A673 (cell line): Measurements from ENCODE around the gene CAMK2A. TPM values are rescaled to one million over a fixed set of nuclear protein-coding genes. Genes with fewer than 3 reads are reported as not detected.
"Not testable (repeated sequence)": the region's sequence is repeated elsewhere in the genome, so short reads cannot be mapped to it uniquely, and the experiment has no call there.

Experiments
- BruUV-seq: library from RNA; stranded (reverse); fragments of 400-500 nt; replicated peaks from 2 replicates; lab custom pipeline; 2021; lab: Mats Ljungman, UMichigan
- CTCF ChIA-PET: fragments of 300-600 bp; sonication (Branson Sonifier 250); formaldehyde crosslinking; loops from one replicate; lab custom pipeline; 2022; ENCODE audit warnings: antibody characterized with exemption; lab: Charles Lee
- POLR2A ChIA-PET: fragments of 300-600 bp; sonication (Branson Sonifier 250); formaldehyde crosslinking; loops from one replicate; lab custom pipeline; 2022; ENCODE audit warnings: antibody characterized with exemption; ENCODE audit not compliant: low non-redundant PET; lab: Charles Lee
- DNase-seq: peaks from one replicate; pipeline ENCODE4 v3.0.0-alpha.2; 2015; ENCODE audit warnings: low spot score
- H3K27ac ChIP-seq: fragments of 200-600 bp; sonication (generic); 2 replicates; pipeline ENCODE4 v1.5.1; 2016; ENCODE audit warnings: mixed run types, low read depth, mild to moderate bottlenecking, mixed read lengths, antibody characterized with exemption, low read length; ENCODE audit not compliant: poor library complexity, severe bottlenecking
- H3K27me3 ChIP-seq: fragments of 200-600 bp; sonication (generic); replicated peaks from 2 replicates; pipeline ENCODE4 v1.6.1; 2017; ENCODE audit warnings: mixed run types, low read depth, mild to moderate bottlenecking, mixed read lengths, antibody characterized with exemption, low read length; ENCODE audit not compliant: insufficient read depth, poor library complexity
- H3K36me3 ChIP-seq: fragments of 200-600 bp; sonication (generic); 2 replicates; pipeline ENCODE4 v1.6.1; 2016; ENCODE audit warnings: mixed run types, mild to moderate bottlenecking, mixed read lengths, antibody characterized with exemption, low read length; ENCODE audit not compliant: insufficient read depth, poor library complexity, severe bottlenecking
- H3K4me1 ChIP-seq: fragments of 200-600 bp; sonication (generic); 2 replicates; pipeline ENCODE4 v1.6.1; 2017; ENCODE audit warnings: mixed run types, mild to moderate bottlenecking, mixed read lengths, antibody characterized with exemption, low read length; ENCODE audit not compliant: insufficient read depth, poor library complexity, severe bottlenecking
- H3K4me3 ChIP-seq: fragments of 200-600 bp; sonication (generic); 2 replicates; pipeline ENCODE4 v1.5.1; 2016; ENCODE audit warnings: low read depth, mixed run types, mild to moderate bottlenecking, mixed read lengths, low read length; ENCODE audit not compliant: poor library complexity, severe bottlenecking
- H3K9me3 ChIP-seq: fragments of 200-600 bp; sonication (generic); 2 replicates; pipeline ENCODE4 v1.6.1; 2016; ENCODE audit warnings: mixed run types, low read depth, mild to moderate bottlenecking, mixed read lengths, antibody characterized with exemption, low read length; ENCODE audit not compliant: poor library complexity, severe bottlenecking
- CTCF ChIP-seq: fragments of 300-800, 200-600 bp; sonication (generic); conservative IDR thresholded peaks from 2 replicates; pipeline ENCODE4 v1.5.1; 2017; ENCODE audit warnings: low read depth, mild to moderate bottlenecking, antibody characterized with exemption, low read length, moderate library complexity, mixed read lengths
- EZH2 ChIP-seq: fragments of 200-600 bp; sonication (generic); IDR thresholded peaks from 2 replicates; pipeline ENCODE4 v1.6.1; 2017; ENCODE audit warnings: borderline replicate concordance, low read depth, mild to moderate bottlenecking, mixed read lengths, antibody characterized with exemption, low read length; ENCODE audit not compliant: poor library complexity, severe bottlenecking
- intact Hi-C: fragments of 100-400 bp; cut with micrococcal nuclease; formaldehyde crosslinking; loops from one replicate; pipeline ENCODE4 v1.10.0; 2022; ENCODE audit not compliant: unreplicated experiment
- total RNA-seq: library from RNA; stranded (reverse); gene quantifications from 2 replicates; pipeline ENCODE4 v1.2.3, GENCODE V29; 2021

Gene CAMK2A
- total RNA-seq, 1 experiment from 2014 or later = not detected

- Histone ChIP-seq H3K27me3 (no peaks in the 10 kb centered on the region), H3K4me3 (no peak overlapping the region), H3K36me3 (no peaks in the 10 kb centered on the region), H3K27ac (no peak overlapping the region), H3K4me1 (no peaks in the 10 kb centered on the region), H3K9me3 (no peaks in the 10 kb centered on the region)
- no TSS peak for BruUV-seq
- POLR2A ChIA-PET = interaction anchor here (0.6 to 0.7 kb wide), 2 partner anchors 179 to 234 kb away, joined by 6 read pairs; no protein-coding TSS in a partner anchor
- intact Hi-C loops = no loop called here
- CTCF ChIA-PET = no interaction called here
- DNase-seq = no peak
- TF ChIP-seq EZH2 (no peak), CTCF (no peak)
Observed at GRCh38 chr5:150251504-150251903, 38.1 kb downstream of the CAMK2A start.

GRCh38 chr5:150249744-150250143 is 39.8 kb downstream of the CAMK2A start:
- no peaks in the 10 kb centered on the region for H3K9me3 ChIP-seq
- CTCF ChIA-PET = no interaction called here

GRCh38 chr5:150248946-150249345 is 40.6 kb downstream of the CAMK2A start:
- DNase-seq = no peak
- no TSS peak for BruUV-seq
- H3K4me3 ChIP-seq = no peak overlapping the region
- ChIA-PET POLR2A (no interaction called here), CTCF (no interaction called here)
- no peaks in the 10 kb centered on the region for H3K4me1 ChIP-seq
- H3K9me3 ChIP-seq = no peaks in the 10 kb centered on the region
- TF ChIP-seq EZH2 (no peak), CTCF (no peak)
- intact Hi-C loops = no loop called here
- no peaks in the 10 kb centered on the region for H3K27me3 ChIP-seq
- no peaks in the 10 kb centered on the region for H3K36me3 ChIP-seq
- no peak overlapping the region for H3K27ac ChIP-seq

More at GRCh38 chr5:150249744-150250143, 39.8 kb downstream of the CAMK2A start:
- Histone ChIP-seq H3K27me3 (no peaks in the 10 kb centered on the region), H3K27ac (no peak overlapping the region), H3K4me3 (no peak overlapping the region), H3K4me1 (no peaks in the 10 kb centered on the region), H3K36me3 (no peaks in the 10 kb centered on the region)
- TF ChIP-seq EZH2 = no peak
- TF ChIP-seq CTCF = no peak
- no TSS peak for BruUV-seq
- intact Hi-C loops = no loop called here
- no peak for DNase-seq
- POLR2A ChIA-PET = no interaction called here

- H3K4me1 ChIP-seq, POLR2A ChIA-PET, H3K27ac ChIP-seq, H3K4me3 ChIP-seq, H3K9me3 ChIP-seq, DNase-seq, H3K36me3 ChIP-seq, H3K27me3 ChIP-seq, CTCF ChIA-PET, intact Hi-C loops, BruUV-seq: not testable (repeated sequence)
Observed at GRCh38 chr5:150248493-150248892, 41.1 kb downstream of the CAMK2A start.
